Neural crest cell (in vitro differentiated cells): Measurements from ENCODE around the gene RNASE7. TPM values are rescaled to one million over a fixed set of nuclear protein-coding genes. Genes with fewer than 3 reads are reported as not detected.

Experiments
- DNase-seq: peaks from one replicate; pipeline ENCODE4 v3.0.0; 2021; ENCODE audit warnings: low read depth, mixed read lengths, low spot score
- H3K27ac Mint-ChIP-seq: one replicate; pipeline ENCODE4 v1.8.0; 2021; ENCODE audit warnings: mild to moderate bottlenecking, mixed read lengths; ENCODE audit not compliant: unreplicated experiment
- H3K27me3 Mint-ChIP-seq: 2 replicates; pipeline ENCODE4 v1.8.0; 2021; ENCODE audit warnings: low read depth, mild to moderate bottlenecking, mixed read lengths
- H3K36me3 Mint-ChIP-seq: 2 replicates; pipeline ENCODE4 v1.8.0; 2021; ENCODE audit warnings: low read depth, mild to moderate bottlenecking, mixed read lengths
- H3K4me1 Mint-ChIP-seq: 2 replicates; pipeline ENCODE4 v1.8.0; 2021; ENCODE audit warnings: mixed read lengths
- H3K4me3 Mint-ChIP-seq: one replicate; pipeline ENCODE4 v1.8.0; 2021; ENCODE audit warnings: mild to moderate bottlenecking, mixed read lengths
- H3K9me3 Mint-ChIP-seq: 2 replicates; pipeline ENCODE4 v1.8.0; 2021; ENCODE audit warnings: mixed read lengths
- CTCF ChIP-seq: fragments of 200-600 bp; sonication (generic); conservative IDR thresholded peaks from 2 replicates; pipeline ENCODE4 v1.5.0; 2021; ENCODE audit warnings: antibody characterized with exemption, mild to moderate bottlenecking
- microRNA-seq: library from miRNA; unstranded; fragments of <30 nt; microRNA quantifications from one replicate; pipeline ENCODE4, GENCODE V29; 2020
- total RNA-seq: library from RNA; stranded (reverse); gene quantifications from 2 replicates; pipeline ENCODE4 v1.2.1, GENCODE V29; 2021

Gene RNASE7
- total RNA-seq, 1 donor from 2014 or later: not detected

GRCh38 chr14:21091821-21092272 lies 49.7 kb downstream of the RNASE7 start:
- Mint-ChIP-seq H3K27ac (no peak overlapping the region), H3K4me3 (peak overlapping the region; percentile 68), H3K4me1 (peaks cover 73% of the 10 kb centered on the region), H3K27me3 (peaks cover 17% of the 10 kb centered on the region), H3K36me3 (peaks cover 37% of the 10 kb centered on the region), H3K9me3 (no peaks in the 10 kb centered on the region)
- no peak for TF ChIP-seq CTCF
- no peak for DNase-seq

- Mint-ChIP-seq H3K36me3 (peaks cover 34% of the 10 kb centered on the region), H3K9me3 (no peaks in the 10 kb centered on the region), H3K27me3 (peaks cover 18% of the 10 kb centered on the region), H3K4me3 (peak overlapping the region; percentile 85), H3K4me1 (peaks cover 74% of the 10 kb centered on the region), H3K27ac (no peak overlapping the region)
- peak; percentile 95 for TF ChIP-seq CTCF
- DNase-seq: peak; percentile 94
Measured at GRCh38 chr14:21092273-21093011, 50.3 kb downstream of the RNASE7 start.

- H3K27ac Mint-ChIP-seq: peak overlapping the region; percentile 29
- TF ChIP-seq CTCF: no peak
- peaks cover 68% of the 10 kb centered on the region for H3K4me1 Mint-ChIP-seq
- peaks cover 15% of the 10 kb centered on the region for H3K27me3 Mint-ChIP-seq
- H3K4me3 Mint-ChIP-seq: peak overlapping the region; percentile 97
- H3K9me3 Mint-ChIP-seq: no peaks in the 10 kb centered on the region
- H3K36me3 Mint-ChIP-seq: peaks cover 31% of the 10 kb centered on the region
- no peak for DNase-seq
Measured at GRCh38 chr14:21093018-21093417, 50.9 kb downstream of the RNASE7 start.

Small RNA genes within 50 kb of the gene (microRNA-seq; reads per million reads assigned to microRNA genes)
- not detected for gene MIR6717

Other genes with a start within 250 kb of the RNASE7 start
- 6.4 and 9.7 TPM in 2 replicates for gene RNASE1, start 239.5 kb upstream of the RNASE7 start, total RNA-seq
- gene RNASE3, start 151.0 kb upstream of the RNASE7 start, total RNA-seq: not detected in 2 replicates
- not detected in 2 replicates for gene RNASE2, start 86.9 kb upstream of the RNASE7 start, total RNA-seq
- gene METTL17, start 52.4 kb upstream of the RNASE7 start, total RNA-seq: 86.5 and 88.8 TPM in 2 replicates
- gene SLC39A2, start 43.1 kb upstream of the RNASE7 start, total RNA-seq: 0.36 and 0.37 TPM in 2 replicates
- gene NDRG2, start 17.3 kb upstream of the RNASE7 start, total RNA-seq: 13.7 and 17.4 TPM in 2 replicates
- not detected in 2 replicates for gene TPPP2, start 12.1 kb upstream of the RNASE7 start, total RNA-seq
- gene RNASE13, start 7.6 kb upstream of the RNASE7 start, total RNA-seq: not detected in 2 replicates
- gene RNASE8, start 15.5 kb downstream of the RNASE7 start, total RNA-seq: not detected in 2 replicates
- 72.7 and 73.8 TPM in 2 replicates for gene ARHGEF40, start 27.9 kb downstream of the RNASE7 start, total RNA-seq
- 141 and 143 TPM in 2 replicates for gene ZNF219, start 56.3 kb downstream of the RNASE7 start, total RNA-seq
- gene TMEM253, start 58.7 kb downstream of the RNASE7 start, total RNA-seq: 1.6 TPM in 2 replicates
- not detected in 2 replicates for gene OR5AU1, start 113.7 kb downstream of the RNASE7 start, total RNA-seq
- 993 and 1,012 TPM in 2 replicates for gene HNRNPC, start 227.1 kb downstream of the RNASE7 start, total RNA-seq
- not detected in 2 replicates for gene RPGRIP1, start 237.7 kb downstream of the RNASE7 start, total RNA-seq